Left lung (tissue), 10 donors: ENCODE data around the gene TAP2. TPM values are rescaled to one million over a fixed set of nuclear protein-coding genes. Genes with fewer than 3 reads are reported as not detected.
A peak's percentile ranks its signal among the peaks of the same experiment; 100 is the strongest.
"Not testable (repeated sequence)": the region's sequence is repeated elsewhere in the genome, so short reads cannot be mapped to it uniquely, and the experiment has no call there.

Experiments used
- ATAC-seq: fragments of 200-7000 bp; cut with Tn5 transposase; one replicate; pipeline ENCODE4 v1.9.1; 2020; ENCODE audit warnings: moderate library complexity
- DNase-seq, 4 donors: peaks; one replicate each; pipeline ENCODE4 v3.0.0-alpha.2; 2013 to 2020
- H3K27ac ChIP-seq, 2 donors: fragments of 200-600 bp; sonication (generic) in 1 of 2; one replicate each; pipeline versions ENCODE4 v1.5.0 to v1.8.0; 2020 to 2021
- H3K27me3 ChIP-seq, 2 donors: fragments of 200-600 bp; sonication (generic) in 1 of 2; one replicate each; pipeline versions ENCODE4 v1.5.0 to v1.8.0; 2020 to 2021
- H3K36me3 ChIP-seq, 2 donors: fragments of 200-600 bp; sonication (generic) in 1 of 2; one replicate each; pipeline versions ENCODE4 v1.5.0 to v1.8.0; 2020 to 2021
- H3K4me1 ChIP-seq, 2 donors: fragments of 200-600 bp; one replicate each; pipeline ENCODE4 v1.8.0; 2021
- H3K4me3 ChIP-seq, 2 donors: fragments of 200-600 bp; sonication (generic) in 1 of 2; one replicate each; pipeline versions ENCODE4 v1.5.0 to v1.8.0; 2020 to 2021; ENCODE audit warnings: mild to moderate bottlenecking in 1 of 2
- H3K9me3 ChIP-seq, 2 donors: fragments of 200-600 bp; sonication (generic) in 1 of 2; one replicate each; pipeline versions ENCODE4 v1.5.0 to v1.8.0; 2020 to 2021
- intact Hi-C, 2 donors: fragments of 100-400 bp; cut with DNase I; formaldehyde crosslinking; loops; one replicate each; pipeline versions ENCODE4 v1.11.2 to v1.14.2; 2022
- polyA plus RNA-seq, 6 donors: library from polyadenylated mRNA; unstranded; fragments of 120-200 nt; gene quantifications; one replicate each; pipeline ENCODE4 v1.2.1, GENCODE V29; 2013; ENCODE audit not compliant: insufficient read length in 6 of 6
- total RNA-seq, 2 donors: library from RNA; stranded (reverse); fragmentation: NEBNext Ultra II Directional; extraction: Animal tissue kit (Norgen Biotek cat#: 25700); gene quantifications; one replicate each; pipeline ENCODE4 v1.2.1, GENCODE V29; 2021
- TF ChIP-seq, protein P1 (sequence below), 2 donors: fragments of 200-600 bp; sonication (generic) in 1 of 2; IDR thresholded peaks; one replicate each; pipeline versions ENCODE4 v1.5.0 to v1.8.0; 2021; ENCODE audit warnings: antibody characterized with exemption in 2 of 2
- donor health status: DM: no; HTN: yes; CAD: no.
- donor health status: DM: no; HTN: no; CAD: no.

TAP2 gene
- total and polyA plus RNA-seq, 8 donors: 14.3 to 90.0 (median 17.8) TPM

GRCh38 chr6:32885698-32886286 lies 47.3 kb upstream of the TAP2 start:
- intact Hi-C loops: loop anchor here in 1 of 2 donors (5.0 kb wide), 1 partner anchor 97 kb away; no protein-coding TSS in a partner anchor
- H3K27ac ChIP-seq: no peak overlapping the region
- DNase-seq (peak in 2 of 4 donors; percentile 62 to 78), ATAC-seq (peak; percentile 79)
- TF ChIP-seq, protein P1, sequence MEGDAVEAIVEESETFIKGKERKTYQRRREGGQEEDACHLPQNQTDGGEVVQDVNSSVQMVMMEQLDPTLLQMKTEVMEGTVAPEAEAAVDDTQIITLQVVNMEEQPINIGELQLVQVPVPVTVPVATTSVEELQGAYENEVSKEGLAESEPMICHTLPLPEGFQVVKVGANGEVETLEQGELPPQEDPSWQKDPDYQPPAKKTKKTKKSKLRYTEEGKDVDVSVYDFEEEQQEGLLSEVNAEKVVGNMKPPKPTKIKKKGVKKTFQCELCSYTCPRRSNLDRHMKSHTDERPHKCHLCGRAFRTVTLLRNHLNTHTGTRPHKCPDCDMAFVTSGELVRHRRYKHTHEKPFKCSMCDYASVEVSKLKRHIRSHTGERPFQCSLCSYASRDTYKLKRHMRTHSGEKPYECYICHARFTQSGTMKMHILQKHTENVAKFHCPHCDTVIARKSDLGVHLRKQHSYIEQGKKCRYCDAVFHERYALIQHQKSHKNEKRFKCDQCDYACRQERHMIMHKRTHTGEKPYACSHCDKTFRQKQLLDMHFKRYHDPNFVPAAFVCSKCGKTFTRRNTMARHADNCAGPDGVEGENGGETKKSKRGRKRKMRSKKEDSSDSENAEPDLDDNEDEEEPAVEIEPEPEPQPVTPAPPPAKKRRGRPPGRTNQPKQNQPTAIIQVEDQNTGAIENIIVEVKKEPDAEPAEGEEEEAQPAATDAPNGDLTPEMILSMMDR (IDR thresholded peaks at IDR 0.05): peak; percentile 48 to 55
- no peak overlapping the region for H3K4me3 ChIP-seq
- no peaks in the 10 kb centered on the region for H3K9me3 ChIP-seq
- H3K36me3 ChIP-seq: no peaks in the 10 kb centered on the region
- H3K4me1 ChIP-seq: peaks cover 0 to 19% of the 10 kb centered on the region in 2 donors
- H3K27me3 ChIP-seq: peaks cover 0 to under 1% of the 10 kb centered on the region in 2 donors

DNA sequence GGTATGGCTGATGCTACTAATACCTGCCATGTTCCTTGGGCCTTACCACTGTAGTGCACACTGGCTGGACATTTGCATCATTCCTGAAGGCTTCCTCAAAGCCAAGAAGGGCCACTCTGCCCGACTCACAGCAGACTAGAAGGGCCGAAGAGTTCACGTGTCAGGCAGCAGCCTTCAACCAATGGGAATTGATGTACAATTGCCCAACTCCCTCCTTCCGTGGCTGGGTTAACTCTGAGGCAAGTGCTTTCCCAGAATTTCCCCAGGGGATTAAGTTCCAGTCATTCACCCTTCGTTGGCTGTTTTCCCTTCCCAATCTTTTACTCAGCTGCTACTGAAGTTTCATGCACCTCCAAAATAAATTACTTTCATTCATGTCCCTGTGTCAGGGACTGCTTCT lies 45.2 kb upstream of the TAP2 start:
- TF ChIP-seq, protein P1 (IDR thresholded peaks at IDR 0.05): no peak
- ATAC-seq: peak; percentile 85
- Histone ChIP-seq H3K27ac (peak overlapping the region in 1 of 2 donors; percentile 23), H3K36me3 (no peaks in the 10 kb centered on the region), H3K4me3 (no peak overlapping the region), H3K4me1 (peaks cover 0 to 19% of the 10 kb centered on the region in 2 donors), H3K27me3 (peaks cover 12 to 18% of the 10 kb centered on the region in 2 donors), H3K9me3 (no peaks in the 10 kb centered on the region)
- intact Hi-C loops: no loop called here
- peak in 1 of 4 donors; percentile 56 for DNase-seq

- Histone ChIP-seq H3K4me1 (peaks cover 0 to 19% of the 10 kb centered on the region in 2 donors), H3K27ac (no peak overlapping the region), H3K9me3 (no peaks in the 10 kb centered on the region), H3K4me3 (no peak overlapping the region), H3K27me3 (peaks cover 12 to 18% of the 10 kb centered on the region in 2 donors), H3K36me3 (no peaks in the 10 kb centered on the region)
- DNase-seq (no peak), ATAC-seq (no peak)
- intact Hi-C loops: no loop called here
- TF ChIP-seq, protein P1 (IDR thresholded peaks at IDR 0.05): no peak
Measured at GRCh38 chr6:32882879-32883250, 44.3 kb upstream of the TAP2 start.

DNA sequence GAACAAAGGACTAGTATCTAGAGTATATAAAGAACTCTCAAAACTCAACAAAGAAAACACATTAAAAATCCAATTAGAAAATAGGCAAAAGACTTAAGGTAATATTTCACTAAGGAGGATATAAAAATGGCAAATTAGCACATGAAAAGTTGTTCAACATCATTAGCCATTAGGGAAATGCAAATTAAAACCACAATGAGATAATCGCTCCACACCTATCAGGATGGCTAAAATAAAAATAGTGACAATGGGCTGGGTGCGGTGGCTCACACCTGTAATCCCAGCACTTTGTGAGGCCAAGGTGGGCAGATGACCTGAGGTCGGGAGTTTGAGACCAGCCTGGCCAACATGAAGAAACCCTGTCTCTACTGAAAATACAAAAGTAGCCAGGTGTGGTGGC lies 42.4 kb upstream of the TAP2 start:
- H3K27ac ChIP-seq, H3K9me3 ChIP-seq, intact Hi-C loops, H3K4me3 ChIP-seq, H3K36me3 ChIP-seq, ATAC-seq, DNase-seq: not testable (repeated sequence)
- peaks cover 0 to 15% of the 10 kb centered on the region in 2 donors for H3K4me1 ChIP-seq
- H3K27me3 ChIP-seq: peaks cover 12 to 32% of the 10 kb centered on the region in 2 donors

DNA sequence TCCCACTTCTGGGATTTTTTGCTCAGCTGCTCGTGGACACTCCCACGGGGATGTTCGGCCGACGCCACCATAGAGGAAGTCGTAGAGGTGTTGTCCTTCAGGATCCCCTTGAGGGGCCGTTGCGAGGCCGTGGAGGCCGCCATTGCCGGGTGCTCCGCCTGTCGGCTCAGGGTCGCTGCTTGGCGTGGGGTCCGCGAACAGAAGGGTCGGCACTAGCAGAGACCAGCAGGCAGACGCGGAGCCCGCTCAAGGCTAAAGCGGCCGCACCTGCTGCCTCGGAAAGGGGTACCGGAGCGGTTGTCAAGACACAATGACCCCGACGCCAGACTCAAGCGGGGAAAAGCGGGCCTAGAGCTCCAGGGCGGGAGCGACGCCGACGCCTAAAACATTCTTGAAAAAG lies 41.2 kb upstream of the TAP2 start:
- Histone ChIP-seq H3K4me3 (no peak overlapping the region), H3K27me3 (peaks cover 12 to 44% of the 10 kb centered on the region in 2 donors), H3K4me1 (peaks cover 0 to 15% of the 10 kb centered on the region in 2 donors), H3K36me3 (no peaks in the 10 kb centered on the region), H3K27ac (no peak overlapping the region), H3K9me3 (no peaks in the 10 kb centered on the region)
- no peak for ATAC-seq
- DNase-seq: peak in 1 of 4 donors; percentile 80
- intact Hi-C loops: no loop called here
- TF ChIP-seq, protein P1 (IDR thresholded peaks at IDR 0.05): no peak

DNA sequence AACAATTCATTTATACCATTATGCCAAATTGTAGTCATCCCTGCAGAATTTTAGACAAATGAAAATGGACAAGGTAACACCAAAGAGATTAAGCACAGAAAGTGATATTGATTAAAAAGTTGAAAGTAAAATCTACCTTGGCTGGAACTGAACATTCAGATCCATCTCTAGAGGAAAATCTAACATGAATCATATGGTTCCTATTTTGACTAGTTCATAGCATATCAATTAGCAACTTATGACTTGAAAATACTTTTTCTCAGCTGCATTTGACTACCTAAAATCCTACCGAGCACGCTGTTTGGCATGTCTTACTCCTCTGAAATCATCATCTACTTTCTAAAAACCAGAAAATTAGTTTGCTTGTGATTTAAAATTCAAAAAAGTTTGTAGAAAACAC lies 38.1 kb upstream of the TAP2 start:
- H3K9me3 ChIP-seq: no peaks in the 10 kb centered on the region
- no peaks in the 10 kb centered on the region for H3K36me3 ChIP-seq
- H3K27me3 ChIP-seq: peaks cover 12 to 44% of the 10 kb centered on the region in 2 donors
- DNase-seq (no peak), ATAC-seq (no peak)
- no peak overlapping the region for H3K27ac ChIP-seq
- TF ChIP-seq, protein P1 (IDR thresholded peaks at IDR 0.05): no peak
- no peak overlapping the region for H3K4me3 ChIP-seq
- intact Hi-C loops: no loop called here
- no peaks in the 10 kb centered on the region for H3K4me1 ChIP-seq

DNA sequence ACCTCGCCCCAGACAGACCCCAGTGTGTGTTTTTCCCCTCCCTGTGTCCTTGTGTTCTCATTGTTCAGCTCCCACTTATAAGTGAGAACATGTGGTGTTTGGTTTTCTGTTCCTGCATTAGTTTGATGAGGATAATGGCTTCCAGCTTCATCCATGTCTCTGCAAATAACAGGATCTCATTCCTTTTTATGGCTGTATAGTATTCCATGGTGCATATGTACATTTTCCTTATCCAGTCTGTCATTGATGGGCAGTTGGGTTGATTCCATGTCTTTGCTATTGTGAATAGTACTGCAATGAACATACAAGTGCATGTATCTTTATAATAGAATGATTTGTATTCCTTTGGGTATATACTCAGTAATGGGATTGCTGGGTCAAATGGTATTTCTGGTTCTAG lies 35.4 kb upstream of the TAP2 start:
- H3K9me3 ChIP-seq, DNase-seq, ATAC-seq, intact Hi-C loops, H3K4me3 ChIP-seq, H3K4me1 ChIP-seq, H3K27ac ChIP-seq, H3K36me3 ChIP-seq: not testable (repeated sequence)
- peaks cover 0 to 25% of the 10 kb centered on the region in 2 donors for H3K27me3 ChIP-seq
